OCI-LY3 (cell line): ENCODE data around the gene HIBADH.

ENCODE experiments used
- H2AFZ ChIP-seq: fragments of 200-600, 300-600 bp; shearing (Covaris generic); 2 replicates; pipeline ENCODE4 v1.6.0; 2014; ENCODE audit warnings: antibody characterized with exemption, low read depth, low read length
- H3K27ac ChIP-seq: fragments of 200-600, 300-600 bp; sonication (generic); 2 replicates; pipeline ENCODE4 v1.5.1; 2014; ENCODE audit warnings: mild to moderate bottlenecking, low read length, moderate library complexity, mixed read lengths
- H3K27me3 ChIP-seq: fragments of 200-600, 300-600 bp; sonication (generic); 2 replicates; pipeline ENCODE4 v1.6.1; 2014; ENCODE audit warnings: low read depth, low read length, mixed read lengths
- H3K36me3 ChIP-seq: fragments of 200-600, 300-600 bp; sonication (generic); replicated peaks from 2 replicates; pipeline ENCODE3; 2014; ENCODE audit warnings: low read depth, low read length, mixed read lengths
- H3K4me1 ChIP-seq: fragments of 300-600, 200-600 bp; sonication (generic); 2 replicates; pipeline ENCODE4 v1.6.1; 2014; ENCODE audit warnings: low read length, mixed read lengths
- H3K4me2 ChIP-seq: fragments of 200-600, 300-600 bp; sonication (generic); 2 replicates; pipeline ENCODE4 v1.6.1; 2014; ENCODE audit warnings: low read length, mixed read lengths
- H3K4me3 ChIP-seq: fragments of 300-600, 200-600 bp; sonication (generic); 2 replicates; pipeline ENCODE4 v1.5.1; 2014; ENCODE audit warnings: antibody characterized with exemption, mild to moderate bottlenecking, low read length, moderate library complexity
- H3K79me2 ChIP-seq: fragments of 300-600, 200-600 bp; shearing (Covaris generic); 2 replicates; pipeline ENCODE4 v1.6.1; 2014; ENCODE audit warnings: mild to moderate bottlenecking, low read length, mixed read lengths
- H3K9ac ChIP-seq: fragments of 300-600, 200-600 bp; shearing (Covaris generic); 2 replicates; pipeline ENCODE4 v1.6.0; 2014; ENCODE audit warnings: mild to moderate bottlenecking, low read length, moderate library complexity
- H3K9me3 ChIP-seq: fragments of 200-600, 300-600 bp; shearing (Covaris generic); 2 replicates; pipeline ENCODE4 v1.6.1; 2014; ENCODE audit warnings: low read length, mixed read lengths; ENCODE audit not compliant: insufficient read depth
- H4K20me1 ChIP-seq: fragments of 200-600, 300-600 bp; sonication (generic); 2 replicates; pipeline ENCODE4 v1.6.1; 2016; ENCODE audit warnings: low read length, mixed read lengths; ENCODE audit not compliant: insufficient read depth
- EZH2phosphoT487 ChIP-seq: fragments of 200-600 bp; shearing (Covaris generic); IDR thresholded peaks from 2 replicates; pipeline ENCODE4 v1.6.1; 2018; ENCODE audit warnings: antibody characterized with exemption, mixed run types, low read depth
- TF ChIP-seq, protein P1 (sequence below): fragments of 200-600, 300-600 bp; sonication (generic); IDR thresholded peaks from 2 replicates; pipeline ENCODE4 v1.5.1; 2014; ENCODE audit warnings: antibody characterized with exemption, low read length, low read depth

The HIBADH gene

DNA sequence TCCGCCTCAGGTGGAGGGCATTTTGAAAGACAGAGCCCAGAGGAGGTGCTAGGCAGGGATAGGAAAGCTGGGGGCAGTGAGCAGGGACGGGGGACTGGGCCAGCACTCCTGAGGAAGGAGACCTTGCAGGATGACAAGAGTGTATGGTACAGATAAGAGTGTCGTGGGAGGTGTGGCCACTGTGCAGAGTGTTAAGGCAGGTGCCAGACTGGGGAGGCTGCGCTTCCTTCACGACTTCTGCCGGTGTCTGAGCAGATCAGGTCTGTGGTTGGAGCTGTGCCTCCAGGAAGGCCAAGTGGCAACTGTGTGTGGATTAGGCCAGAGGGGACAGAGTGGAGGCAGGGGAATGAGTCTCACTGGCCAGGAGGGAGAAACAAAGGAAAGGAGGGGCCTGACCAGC lies 161.7 kb downstream of the HIBADH start:
- no peak overlapping the region for H3K4me3 ChIP-seq
- TF ChIP-seq EZH2phosphoT487 = no peak
- TF ChIP-seq, protein P1, sequence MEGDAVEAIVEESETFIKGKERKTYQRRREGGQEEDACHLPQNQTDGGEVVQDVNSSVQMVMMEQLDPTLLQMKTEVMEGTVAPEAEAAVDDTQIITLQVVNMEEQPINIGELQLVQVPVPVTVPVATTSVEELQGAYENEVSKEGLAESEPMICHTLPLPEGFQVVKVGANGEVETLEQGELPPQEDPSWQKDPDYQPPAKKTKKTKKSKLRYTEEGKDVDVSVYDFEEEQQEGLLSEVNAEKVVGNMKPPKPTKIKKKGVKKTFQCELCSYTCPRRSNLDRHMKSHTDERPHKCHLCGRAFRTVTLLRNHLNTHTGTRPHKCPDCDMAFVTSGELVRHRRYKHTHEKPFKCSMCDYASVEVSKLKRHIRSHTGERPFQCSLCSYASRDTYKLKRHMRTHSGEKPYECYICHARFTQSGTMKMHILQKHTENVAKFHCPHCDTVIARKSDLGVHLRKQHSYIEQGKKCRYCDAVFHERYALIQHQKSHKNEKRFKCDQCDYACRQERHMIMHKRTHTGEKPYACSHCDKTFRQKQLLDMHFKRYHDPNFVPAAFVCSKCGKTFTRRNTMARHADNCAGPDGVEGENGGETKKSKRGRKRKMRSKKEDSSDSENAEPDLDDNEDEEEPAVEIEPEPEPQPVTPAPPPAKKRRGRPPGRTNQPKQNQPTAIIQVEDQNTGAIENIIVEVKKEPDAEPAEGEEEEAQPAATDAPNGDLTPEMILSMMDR = no peak
- H3K9ac ChIP-seq = no peak overlapping the region
- no peak overlapping the region for H2AFZ ChIP-seq
- no peaks in the 10 kb centered on the region for H3K79me2 ChIP-seq
- H3K27me3 ChIP-seq = no peaks in the 10 kb centered on the region
- H3K27ac ChIP-seq = no peak overlapping the region
- no peaks in the 10 kb centered on the region for H4K20me1 ChIP-seq
- no peak overlapping the region for H3K4me2 ChIP-seq
- H3K4me1 ChIP-seq = no peaks in the 10 kb centered on the region
- no peaks in the 10 kb centered on the region for H3K9me3 ChIP-seq
- H3K36me3 ChIP-seq = no peaks in the 10 kb centered on the region

DNA sequence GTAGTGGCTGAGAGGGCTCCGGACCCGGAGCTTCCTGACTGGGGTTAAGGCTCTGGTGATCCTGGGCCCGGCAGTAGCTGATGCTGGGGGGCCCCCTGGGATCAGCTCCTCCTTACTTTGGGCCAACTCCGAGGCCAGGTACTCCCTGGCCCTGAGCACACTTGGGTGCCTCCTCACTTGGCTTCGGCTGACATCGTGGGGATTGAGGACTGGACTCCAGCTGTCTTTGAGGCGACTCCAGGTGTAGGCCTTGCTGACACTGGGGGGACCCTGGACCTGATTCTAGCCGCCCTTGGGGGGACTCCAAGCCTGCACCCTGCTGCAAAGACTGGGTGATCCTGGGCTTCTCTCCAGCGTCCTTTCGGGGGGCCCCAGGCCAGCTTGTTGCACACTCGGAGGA lies 170.5 kb downstream of the HIBADH start:
- Histone ChIP-seq H2AFZ (no peak overlapping the region), H4K20me1 (no peaks in the 10 kb centered on the region)
- TF ChIP-seq, protein P1 = no peak
- TF ChIP-seq EZH2phosphoT487 = no peak

DNA sequence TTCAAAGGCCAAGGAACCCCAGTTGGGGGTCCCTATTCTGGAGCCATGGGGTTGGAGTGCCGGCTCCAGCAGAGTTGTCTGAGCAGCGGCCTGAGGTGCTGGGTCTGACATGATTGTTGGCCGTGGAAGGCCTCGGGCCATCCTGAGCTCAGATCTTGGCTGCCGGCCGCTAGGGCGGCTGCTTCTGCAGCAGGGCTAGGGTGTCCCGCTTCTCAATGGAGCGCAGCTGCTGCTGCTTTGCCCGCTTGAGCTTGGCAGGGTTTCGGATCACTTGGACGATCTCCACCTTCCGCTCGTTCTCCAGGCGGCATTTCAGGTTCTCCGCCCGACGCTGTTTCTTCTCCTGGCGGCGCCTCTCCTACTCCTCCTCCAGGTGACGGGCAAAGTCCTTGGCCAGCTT lies 171.1 kb downstream of the HIBADH start:
- Histone ChIP-seq H3K4me1 (no peaks in the 10 kb centered on the region), H3K4me3 (no peak overlapping the region), H3K4me2 (no peak overlapping the region), H3K27me3 (0 out of 2 replicates have a peak, but pooled peaks cover 3% of the 10 kb centered on the region), H3K79me2 (no peaks in the 10 kb centered on the region), H3K9ac (no peak overlapping the region), H4K20me1 (no peaks in the 10 kb centered on the region), H3K27ac (no peak overlapping the region), H3K36me3 (no peaks in the 10 kb centered on the region), H3K9me3 (no peaks in the 10 kb centered on the region), H2AFZ (no peak overlapping the region)
- TF ChIP-seq, protein P1 = no peak
- TF ChIP-seq EZH2phosphoT487 = no peak

More for the DNA sequence above, 170.5 kb downstream of the HIBADH start:
- Histone ChIP-seq H3K27me3 (0 out of 2 replicates have a peak, but pooled peaks cover 3% of the 10 kb centered on the region), H3K4me3 (no peak overlapping the region), H3K36me3 (no peaks in the 10 kb centered on the region), H3K9me3 (no peaks in the 10 kb centered on the region), H3K4me1 (no peaks in the 10 kb centered on the region), H3K27ac (no peak overlapping the region), H3K79me2 (no peaks in the 10 kb centered on the region), H3K4me2 (no peak overlapping the region), H3K9ac (no peak overlapping the region)

DNA sequence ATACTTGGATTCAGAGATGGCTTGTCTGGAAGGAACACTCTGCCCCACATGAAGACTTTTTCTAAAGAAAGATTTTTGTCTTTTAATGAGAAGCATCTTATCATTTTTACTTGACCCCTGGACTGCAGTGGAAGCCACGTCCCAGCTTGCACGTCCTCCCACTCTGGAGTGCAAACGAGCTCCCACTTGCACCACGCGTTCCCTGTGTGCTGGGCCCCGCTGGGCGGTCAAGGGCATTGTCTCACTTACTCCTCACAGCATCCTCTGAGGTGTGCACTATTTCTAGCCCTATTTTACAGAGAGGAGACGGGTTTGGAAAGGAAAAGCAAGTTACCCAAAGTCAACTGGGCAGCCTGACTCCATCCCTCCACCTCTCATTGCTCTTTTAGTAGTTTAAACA lies 175.2 kb downstream of the HIBADH start:
- no peak overlapping the region for H3K4me3 ChIP-seq
- no peaks in the 10 kb centered on the region for H3K79me2 ChIP-seq
- no peak overlapping the region for H3K9ac ChIP-seq
- H3K36me3 ChIP-seq = no peaks in the 10 kb centered on the region
- H3K9me3 ChIP-seq = no peaks in the 10 kb centered on the region
- TF ChIP-seq, protein P1 = no peak
- TF ChIP-seq EZH2phosphoT487 = no peak
- H3K27ac ChIP-seq = no peak overlapping the region
- no peak overlapping the region for H3K4me2 ChIP-seq
- H2AFZ ChIP-seq = no peak overlapping the region
- 0 out of 2 replicates have a peak, but pooled peaks cover 3% of the 10 kb centered on the region for H3K27me3 ChIP-seq
- H4K20me1 ChIP-seq = no peaks in the 10 kb centered on the region
- no peaks in the 10 kb centered on the region for H3K4me1 ChIP-seq
